HEK293T (cell line): ENCODE results near the gene SBF1.

Experiments
- BHLHE40 ChIP-seq: fragments of 450-650 bp; IDR thresholded peaks from 2 replicates; pipeline ENCODE4 v1.6.1; 2016; ENCODE audit warnings: mild to moderate bottlenecking, moderate library complexity, borderline replicate concordance
- FOXA1 ChIP-seq: fragments of 450-650 bp; IDR thresholded peaks from 2 replicates; pipeline ENCODE4 v1.6.1; 2016; ENCODE audit warnings: mild to moderate bottlenecking
- FOXM1 ChIP-seq: fragments of 450-650 bp; IDR thresholded peaks from 2 replicates; pipeline ENCODE4 v1.6.1; 2017; ENCODE audit warnings: mild to moderate bottlenecking, borderline replicate concordance
- LEF1 ChIP-seq: fragments of 450-650 bp; IDR thresholded peaks from 2 replicates; pipeline ENCODE4 v1.6.1; 2017; ENCODE audit warnings: mild to moderate bottlenecking, borderline replicate concordance
- NFRKB ChIP-seq: fragments of 450-650 bp; IDR thresholded peaks from 2 replicates; pipeline ENCODE4 v1.6.1; 2016; ENCODE audit warnings: mild to moderate bottlenecking, moderate library complexity
- SP1 ChIP-seq: fragments of 450-650 bp; IDR thresholded peaks from 2 replicates; pipeline ENCODE4 v1.6.1; 2017
- SUZ12 ChIP-seq: fragments of 450-650 bp; IDR thresholded peaks from 2 replicates; pipeline ENCODE4 v1.6.1; 2016; ENCODE audit warnings: mild to moderate bottlenecking
- TARDBP ChIP-seq: fragments of 450-650 bp; IDR thresholded peaks from 2 replicates; pipeline ENCODE4 v1.6.1; 2016

DNA sequence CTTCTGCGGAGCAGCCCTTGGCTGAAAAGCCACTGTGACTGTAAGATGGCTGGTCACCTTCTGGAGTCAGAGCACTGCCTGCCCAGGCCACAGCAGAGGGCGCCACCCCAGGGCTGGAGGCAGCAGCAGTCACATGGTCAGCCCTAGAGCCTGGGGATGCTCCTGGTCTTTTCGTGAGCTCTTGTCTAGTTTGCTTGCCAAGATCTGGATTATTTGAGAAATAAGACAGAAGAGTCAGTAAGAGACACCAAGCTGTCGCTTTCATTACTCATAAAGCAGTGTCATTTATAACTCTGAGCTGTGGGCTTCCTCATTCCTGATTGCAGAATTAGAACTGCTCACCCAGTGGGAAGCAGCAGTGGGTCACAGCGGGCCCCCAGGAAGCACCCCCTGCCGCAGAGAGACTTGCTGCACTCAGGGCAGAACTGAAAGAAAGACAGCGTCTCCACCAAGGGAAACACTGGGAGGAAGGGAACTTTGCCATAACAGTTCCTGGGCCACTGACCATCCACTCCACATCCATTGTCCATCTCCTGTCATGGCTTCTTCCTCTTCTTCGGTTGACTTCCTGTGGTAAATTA lies 75.0 kb downstream of the SBF1 start:
- TF ChIP-seq FOXM1 (no peak), NFRKB (no peak), SP1 (no peak), FOXA1 (no peak), LEF1 (no peak), SUZ12 (no peak), TARDBP (no peak), BHLHE40 (no peak)
